Adrenal gland (tissue), 12 donors: ENCODE results near the gene AK8. TPM values are rescaled to one million over a fixed set of nuclear protein-coding genes. Genes with fewer than 3 reads are reported as not detected.

ENCODE experiments used
- DNase-seq, 7 donors: peaks; one replicate each; pipeline ENCODE4 v3.0.0-alpha.2; 2019 to 2020
- H3K27ac ChIP-seq, 5 donors: fragments of 200-600 bp; sonication (generic) in 4 of 5; 1 replicate in 3 of 5; 2 replicates in 2 of 5; pipeline versions ENCODE4 v1.5.1 to v1.8.0; 2016 to 2020; ENCODE audit warnings: mild to moderate bottlenecking in 1 of 5
- H3K27me3 ChIP-seq: fragments of 200-600 bp; 2 replicates; pipeline ENCODE4 v1.8.0; 2021
- H3K36me3 ChIP-seq, 2 donors: fragments of 200-600 bp; replicated peaks in 1 of 2; 1 replicate in 1 of 2; 2 replicates in 1 of 2; pipeline versions ENCODE4 v1.5.1 to v1.8.0; 2018 to 2022
- H3K4me1 ChIP-seq, 2 donors: fragments of 200-600 bp; replicated peaks in 1 of 2; 1 replicate in 1 of 2; 2 replicates in 1 of 2; pipeline versions ENCODE4 v1.5.1 to v1.8.0; 2018 to 2021
- H3K4me3 ChIP-seq, 4 donors: fragments of 200-600 bp; sonication (generic) in 3 of 4; one replicate each; pipeline ENCODE4 v1.5.1; 2016 to 2018
- H3K9me3 ChIP-seq, 3 donors: fragments of 200-600 bp; sonication (generic) in 1 of 3; replicated peaks in 1 of 3; 1 replicate in 2 of 3; 2 replicates in 1 of 3; pipeline versions ENCODE4 v1.5.1 to v1.8.0; 2016 to 2021
- CTCF ChIP-seq, 6 experiments: fragments of 450-650 bp in 4 of 6; fragments of 200-600 bp in 2 of 6; sonication (generic) in 1 of 6; IDR thresholded peaks; 1 replicate in 5 of 6; 2 replicates in 1 of 6; pipeline versions ENCODE4 v1.5.1 to v1.8.0; 2016 to 2021; ENCODE audit warnings: antibody characterized with exemption in 6 of 6, mild to moderate bottlenecking in 2 of 6, moderate library complexity in 1 of 6
- POLR2A ChIP-seq, 2 donors: fragments of 450-650 bp; IDR thresholded peaks; one replicate each; pipeline ENCODE4 v1.6.1; 2017; ENCODE audit warnings: antibody characterized with exemption in 2 of 2, mild to moderate bottlenecking in 2 of 2, moderate library complexity in 1 of 2
- WGBS, 4 donors: extraction: QIAGEN DNeasy Blood & Tissue Kit in 2 of 4; methylation state at CpG; one replicate each; pipeline versions ENCODE4 v1.1.5 to v1.1.7; 2013 to 2017; 5-methylcytosine and 5-hydroxymethylcytosine counted together
- intact Hi-C, 2 donors: fragments of 100-400 bp; cut with DNase I; formaldehyde crosslinking; loops; one replicate each; pipeline versions ENCODE4 v1.14.1 to v1.15.0; 2022 to 2023
- polyA plus RNA-seq, 3 donors: library from polyadenylated mRNA; stranded (reverse); fragments of 200-250 nt in 2 of 3; fragments of 350-450 nt in 1 of 3; fragmentation: Illumina TruSeq in 1 of 3; extraction: RNeasy Lipid Tissue Mini Kit (QIAGEN cat#74804) in 1 of 3; gene quantifications; one replicate each; pipeline ENCODE4 v1.2.3, GENCODE V29; 2013 to 2014
- total RNA-seq, 9 donors: library from RNA; depleted of rRNA in 4 of 9; stranded (reverse); fragments of >200 nt in 4 of 9; fragments of 120-200 nt in 1 of 9; fragmentation: NEBNext Ultra II Directional in 1 of 9; extraction: Animal tissue kit (Norgen Biotek cat#: 25700) in 1 of 9; gene quantifications; one replicate each; pipeline versions ENCODE4 v1.1.0 to v1.2.4, GENCODE V29; 2013 to 2023
- donor health status: healthy with polysubstance abuse.
- donor health status: Bipolar disorder and iron deficiency.
- donor health status: DM: yes; HTN: yes; CAD: no.
- donor health status: DM: no; HTN: no; CAD: no.
- donor health status: DM: no; HTN: no; CAD: no.
- donor health status: DM: yes; HTN: yes; CAD: no.

The AK8 gene
- total and polyA plus RNA-seq, 12 donors: 0.69 to 6.0 (median 1.5) TPM

- DNase-seq: no peak
- no peak for TF ChIP-seq CTCF (IDR thresholded peaks at IDR 0.05)
- no peak for TF ChIP-seq POLR2A (IDR thresholded peaks at IDR 0.05)
- Histone ChIP-seq H3K36me3 (no peaks in the 10 kb centered on the region), H3K4me1 (no peaks in the 10 kb centered on the region), H3K27me3 (peaks cover 16% of the 10 kb centered on the region), H3K4me3 (no peak overlapping the region), H3K27ac (no peak overlapping the region), H3K9me3 (no peaks in the 10 kb centered on the region)
- intact Hi-C loops: no loop called here
- 82 to 94% (median 89%) methylated on average over 6 to 15 of the region's 15 CpGs for WGBS, 4 donors
These were observed 137.4 kb downstream of the AK8 start for GRCh38 chr9:132740526-132741309.

DNA sequence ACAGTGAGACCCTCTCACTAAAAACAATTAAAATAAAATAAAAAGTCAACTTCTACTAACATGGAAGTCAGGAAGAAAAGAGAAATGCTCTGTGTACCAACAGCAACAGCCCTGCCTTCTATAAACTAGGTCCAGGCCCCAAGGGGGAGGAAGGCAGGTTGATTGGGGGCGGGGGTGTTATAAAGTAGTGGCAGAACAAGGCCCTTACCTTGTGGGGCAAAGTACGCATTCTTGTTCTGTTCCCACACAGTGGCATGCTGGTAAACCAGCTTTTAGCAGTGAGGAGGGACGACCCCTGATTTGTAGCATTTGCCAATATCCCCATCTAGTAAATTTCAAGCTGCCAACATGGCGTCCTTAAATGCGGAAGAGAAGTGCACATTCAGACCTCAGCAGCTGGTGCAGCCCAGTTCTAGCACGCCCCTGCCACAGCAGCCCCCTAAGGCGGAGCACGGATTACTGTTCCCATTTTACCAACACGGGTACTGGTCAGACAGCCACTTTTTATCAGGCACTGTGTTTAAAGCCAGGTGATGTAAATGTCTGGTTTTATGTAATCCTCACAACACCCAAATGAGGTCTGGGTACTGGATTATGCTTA lies 138.3 kb downstream of the AK8 start:
- WGBS, 4 donors: 82 to 97% (median 94%) methylated on average over 6 to 9 of the region's 9 CpGs
- intact Hi-C loops: no loop called here
- no peak overlapping the region for H3K27ac ChIP-seq
- no peak for DNase-seq
- TF ChIP-seq POLR2A (IDR thresholded peaks at IDR 0.05) (no peak), CTCF (IDR thresholded peaks at IDR 0.05) (no peak)
- no peak overlapping the region for H3K4me3 ChIP-seq
- no peaks in the 10 kb centered on the region for H3K36me3 ChIP-seq
- peaks cover 16% of the 10 kb centered on the region for H3K27me3 ChIP-seq
- H3K9me3 ChIP-seq: no peaks in the 10 kb centered on the region
- no peaks in the 10 kb centered on the region for H3K4me1 ChIP-seq

DNA sequence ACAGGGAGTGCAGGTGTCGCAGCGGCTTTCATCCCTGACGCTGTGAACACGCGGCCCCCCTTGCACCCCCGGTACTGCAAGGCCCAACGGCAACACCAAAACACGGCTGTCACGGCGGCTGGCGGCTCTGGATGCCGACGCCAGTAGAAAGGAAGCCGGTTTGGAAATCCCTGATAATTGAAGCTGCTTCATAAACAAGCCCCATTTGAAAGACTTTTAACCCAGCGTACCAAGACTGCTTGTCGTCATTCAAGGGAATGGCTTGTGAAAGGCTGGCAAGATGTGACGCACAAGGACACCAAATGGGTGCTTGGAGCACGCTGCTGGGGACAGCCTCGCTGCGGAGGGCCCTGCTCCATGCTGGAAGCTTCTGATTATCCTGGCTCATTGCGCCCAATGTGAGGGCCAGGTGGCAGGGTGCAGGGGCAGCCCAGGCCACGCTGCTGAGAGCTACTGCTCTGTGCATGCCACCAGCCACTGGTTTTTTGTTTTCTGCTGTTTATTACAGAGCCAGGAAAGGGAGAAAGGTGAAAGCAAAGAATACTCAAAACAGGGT lies 144.7 kb downstream of the AK8 start:
- intact Hi-C loops: no loop called here
- no peaks in the 10 kb centered on the region for H3K27me3 ChIP-seq
- no peak overlapping the region for H3K4me3 ChIP-seq
- no peak overlapping the region for H3K27ac ChIP-seq
- no peaks in the 10 kb centered on the region for H3K9me3 ChIP-seq
- DNase-seq: no peak
- no peaks in the 10 kb centered on the region for H3K36me3 ChIP-seq
- WGBS, 4 donors: 76 to 90% (median 83%) methylated on average over 18 to 22 of the region's 22 CpGs
- TF ChIP-seq POLR2A (IDR thresholded peaks at IDR 0.05): no peak
- no peak for TF ChIP-seq CTCF (IDR thresholded peaks at IDR 0.05)
- H3K4me1 ChIP-seq: no peaks in the 10 kb centered on the region

DNA sequence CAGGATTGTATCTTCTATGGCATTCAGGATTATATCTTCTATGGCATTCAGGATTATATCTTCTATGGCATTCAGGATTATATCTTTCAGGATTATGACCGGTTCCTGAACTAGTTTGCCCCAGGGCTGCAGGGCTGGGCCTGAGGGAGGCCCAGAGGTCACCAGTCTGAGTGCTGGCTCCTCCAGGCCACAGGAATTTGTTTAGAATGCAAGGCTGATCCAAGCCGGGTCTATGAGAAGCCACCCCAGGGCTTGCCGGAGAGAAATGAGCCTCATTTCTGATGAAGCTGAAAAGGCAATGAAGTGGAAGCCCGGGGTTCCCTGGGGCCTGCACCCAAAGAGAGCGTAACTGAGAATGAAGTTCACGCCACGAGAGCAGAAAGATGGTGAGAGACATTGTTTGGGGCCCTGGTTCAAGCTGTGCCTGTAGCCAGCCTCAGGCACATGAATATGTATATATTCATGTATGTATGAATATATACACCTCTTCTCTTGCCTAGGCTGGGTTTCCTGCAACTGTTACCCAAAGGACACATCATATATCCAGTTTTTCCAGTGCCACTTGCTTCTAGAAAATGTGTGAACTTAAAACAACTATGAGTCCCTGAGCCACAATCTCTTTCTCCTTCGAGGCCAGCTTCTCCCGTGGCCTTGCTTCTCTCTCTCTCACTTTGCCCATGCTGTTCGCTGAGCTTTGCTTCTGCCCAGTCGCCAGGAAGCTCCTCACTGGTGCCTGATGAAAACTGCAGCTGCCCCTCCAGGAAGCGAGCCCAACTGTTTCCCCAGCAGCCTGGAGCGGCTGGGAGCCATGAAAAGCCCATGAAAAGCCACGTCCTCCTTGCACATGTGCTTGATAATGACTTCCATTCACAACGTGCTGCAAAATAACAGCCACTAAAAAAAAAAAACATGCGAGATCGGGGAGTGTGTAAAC lies 145.5 kb downstream of the AK8 start:
- intact Hi-C loops: no loop called here
- DNase-seq: no peak
- Histone ChIP-seq H3K27me3 (no peaks in the 10 kb centered on the region), H3K27ac (no peak overlapping the region), H3K4me1 (no peaks in the 10 kb centered on the region), H3K9me3 (no peaks in the 10 kb centered on the region), H3K36me3 (no peaks in the 10 kb centered on the region), H3K4me3 (no peak overlapping the region)
- 64 to 71% (median 66%) methylated on average over 17 of the region's 17 CpGs for WGBS, 4 donors
- TF ChIP-seq POLR2A (IDR thresholded peaks at IDR 0.05): no peak
- TF ChIP-seq CTCF (IDR thresholded peaks at IDR 0.05): no peak
